SK-N-SH (cell line): Measurements from ENCODE around the gene GSDMA. TPM values are rescaled to one million over a fixed set of nuclear protein-coding genes. Genes with fewer than 3 reads are reported as not detected.

Source experiments
- CTCF ChIA-PET: fragments of 300-600, 350-600 bp; formaldehyde crosslinking; extraction: SDS; loops from one replicate; lab custom pipeline; 2021; lab: Yijun Ruan, JAX
- POLR2A ChIA-PET: fragments of 350-600 bp; sonication (Branson Sonifier 250); formaldehyde crosslinking; extraction: SDS; loops from one replicate; lab custom pipeline; 2020; ENCODE audit warnings: antibody characterized with exemption, inconsistent platforms; lab: Yijun Ruan, JAX
- DNase-seq: peaks from one replicate; pipeline ENCODE4 v3.0.0; 2012
- H2AFZ ChIP-seq: fragments of 200-600 bp; sonication (generic); 2 replicates; pipeline ENCODE4 v1.8.1; 2016; ENCODE audit warnings: antibody characterized with exemption, mild to moderate bottlenecking, low read depth
- H3F3A ChIP-seq: fragments of 200-600 bp; sonication (generic); replicated peaks from 2 replicates; pipeline ENCODE3; 2016; ENCODE audit warnings: antibody characterized with exemption, mild to moderate bottlenecking; ENCODE audit not compliant: insufficient read depth
- H3K27ac ChIP-seq, 2 experiments: fragments of 200-500 bp in 1 of 2; fragments of 200-600 bp in 1 of 2; sonication (Bioruptor generic) in 1 of 2; sonication (generic), shearing (Covaris generic) in 1 of 2; 2 replicates each; pipeline versions ENCODE4 v1.5.1 to v1.6.1; 2014 to 2016; ENCODE audit warnings: low read depth in 2 of 2, inconsistent platforms in 1 of 2, low read length in 1 of 2, mild to moderate bottlenecking in 1 of 2, mixed read lengths in 1 of 2
- H3K27me3 ChIP-seq: fragments of 200-600 bp; sonication (generic), shearing (Covaris generic); 2 replicates; pipeline ENCODE4 v1.6.1; 2016; ENCODE audit warnings: mixed run types; ENCODE audit not compliant: insufficient read depth
- H3K36me3 ChIP-seq, 2 experiments: fragments of 200-500 bp in 1 of 2; fragments of 200-600 bp in 1 of 2; sonication (Bioruptor generic) in 1 of 2; sonication (generic) in 1 of 2; replicated peaks in 1 of 2; 2 replicates each; pipeline versions ENCODE3 to v1.5.1; 2014 to 2016; ENCODE audit warnings: low read length in 1 of 2, mild to moderate bottlenecking in 1 of 2; ENCODE audit not compliant: insufficient read depth in 2 of 2, control insufficient read depth in 1 of 2
- H3K4me1 ChIP-seq, 2 experiments: fragments of 200-500 bp in 1 of 2; fragments of 200-600 bp in 1 of 2; sonication (Bioruptor generic) in 1 of 2; sonication (generic), shearing (Covaris generic) in 1 of 2; 2 replicates each; pipeline versions ENCODE4 v1.5.1 to v1.6.1; 2014 to 2016; ENCODE audit warnings: low read depth in 1 of 2, low read length in 1 of 2, mixed run types in 1 of 2; ENCODE audit not compliant: insufficient read depth in 2 of 2, control insufficient read depth in 1 of 2
- H3K4me2 ChIP-seq: fragments of 200-600 bp; sonication (generic), shearing (Covaris generic); 2 replicates; pipeline ENCODE4 v1.6.1; 2017; ENCODE audit warnings: mixed run types
- H3K4me3 ChIP-seq, 2 experiments: fragments of 200-500 bp in 1 of 2; fragments of 200-600 bp in 1 of 2; sonication (Bioruptor generic) in 1 of 2; sonication (generic), shearing (Covaris generic) in 1 of 2; 2 replicates each; pipeline versions ENCODE4 v1.5.1 to v1.8.1; 2014 to 2016; ENCODE audit warnings: low read depth in 2 of 2, inconsistent platforms in 1 of 2, low read length in 1 of 2, mild to moderate bottlenecking in 1 of 2, mixed read lengths in 1 of 2, moderate library complexity in 1 of 2
- H3K79me2 ChIP-seq: fragments of 200-600 bp; sonication (generic); 2 replicates; pipeline ENCODE4 v1.8.1; 2017; ENCODE audit warnings: mild to moderate bottlenecking; ENCODE audit not compliant: insufficient read depth
- H3K9ac ChIP-seq: fragments of 200-600 bp; sonication (generic); 2 replicates; pipeline ENCODE4 v1.6.1; 2017; ENCODE audit warnings: mixed run types
- H3K9me2 ChIP-seq: fragments of 200-600 bp; sonication (generic); 2 replicates; pipeline ENCODE4 v1.6.1; 2017; ENCODE audit warnings: mixed run types
- H3K9me3 ChIP-seq: fragments of 200-600 bp; sonication (generic); 2 replicates; pipeline ENCODE4 v1.6.1; 2017; ENCODE audit warnings: mixed run types, mild to moderate bottlenecking, moderate library complexity
- H4K20me1 ChIP-seq: fragments of 200-600 bp; sonication (generic); 2 replicates; pipeline ENCODE4 v1.6.1; 2017; ENCODE audit warnings: mild to moderate bottlenecking, mixed run types; ENCODE audit not compliant: insufficient read depth
- CHD2 ChIP-seq: fragments of 150-350 bp; IDR thresholded peaks from 2 replicates; pipeline ENCODE4 v1.6.1; 2018; ENCODE audit warnings: low read length; ENCODE audit not compliant: partially characterized antibody
- EZH2phosphoT487 ChIP-seq: fragments of 200-600 bp; sonication (generic); IDR thresholded peaks from 2 replicates; pipeline ENCODE4 v1.6.1; 2017; ENCODE audit warnings: low read depth, mixed run types, mild to moderate bottlenecking, antibody characterized with exemption, moderate library complexity, borderline replicate concordance
- FOSL2 ChIP-seq: IDR thresholded peaks from 2 replicates; pipeline ENCODE4 v1.4.0; 2012; ENCODE audit warnings: low read depth, mild to moderate bottlenecking, moderate library complexity, borderline replicate concordance
- FOXM1 ChIP-seq: IDR thresholded peaks from 2 replicates; pipeline ENCODE4 v1.4.0; 2012; ENCODE audit warnings: low read depth, mild to moderate bottlenecking
- GATA2 ChIP-seq: sonication (generic); formaldehyde crosslinking; IDR thresholded peaks from 2 replicates; pipeline ENCODE4 v1.5.0; 2020; ENCODE audit warnings: mild to moderate bottlenecking, missing genetic modification reagents
- MEF2A ChIP-seq: IDR thresholded peaks from 2 replicates; pipeline ENCODE4 v1.4.0; 2012; ENCODE audit warnings: low read depth, borderline replicate concordance
- MXI1 ChIP-seq: IDR thresholded peaks from 2 replicates; pipeline ENCODE4 v1.6.1; 2012; ENCODE audit warnings: mild to moderate bottlenecking, low read depth, low read length, improper control_type of control experiment
- POLR2AphosphoS5 ChIP-seq: IDR thresholded peaks from 2 replicates; pipeline ENCODE4 v1.6.1; 2012; ENCODE audit warnings: low read depth, low read length
- RCOR1 ChIP-seq: fragments of 150-350 bp; IDR thresholded peaks from 2 replicates; pipeline ENCODE4 v1.6.1; 2017; ENCODE audit warnings: antibody characterized with exemption, low read length
- RXRA ChIP-seq: IDR thresholded peaks from 2 replicates; pipeline ENCODE4 v1.4.0; 2012; ENCODE audit warnings: low read depth, mild to moderate bottlenecking, borderline replicate concordance
- SMC3 ChIP-seq: IDR thresholded peaks from 2 replicates; pipeline ENCODE4 v1.6.1; 2012; ENCODE audit warnings: low read depth, low read length, improper control_type of control experiment
- TAF1 ChIP-seq: IDR thresholded peaks from 2 replicates; pipeline ENCODE4 v1.6.1; 2012; ENCODE audit warnings: low read depth, mild to moderate bottlenecking, low read length, moderate library complexity, borderline replicate concordance
- TCF12 ChIP-seq: IDR thresholded peaks from 2 replicates; pipeline ENCODE4 v1.4.0; 2012
- USF1 ChIP-seq: IDR thresholded peaks from 2 replicates; pipeline ENCODE4 v1.4.0; 2012; ENCODE audit warnings: low read depth, borderline replicate concordance
- YY1 ChIP-seq: IDR thresholded peaks from 2 replicates; pipeline ENCODE4 v1.4.0; 2012; ENCODE audit warnings: low read depth, mild to moderate bottlenecking
- ZBTB33 ChIP-seq: IDR thresholded peaks from 2 replicates; pipeline ENCODE4 v1.4.0; 2012; ENCODE audit warnings: low read depth, borderline replicate concordance
- whole genome bisulfite sequencing: methylation state at CpG from one replicate; pipeline ENCODE4 v1.1.6; 2017; ENCODE audit warnings: low lambda C conversion rate; 5-methylcytosine and 5-hydroxymethylcytosine counted together
- polyA plus RNA-seq, 3 experiments: library from polyadenylated mRNA; depleted of rRNA; stranded (reverse); fragments of >200 nt; gene quantifications; 2 replicates each; pipeline ENCODE4 v1.2.3, GENCODE V29; 2012

The GSDMA gene
- polyA plus RNA-seq, 1 of the 3 experiments (the other 2 are of a cell fraction): not detected

GRCh38 chr17:40017422-40018080, 54.7 kb downstream of the GSDMA start:
- ChIA-PET POLR2A (no interaction called here), CTCF (interaction anchor here (0.8 to 7.8 kb wide), 8 partner anchors 10 to 173 kb away, joined by 3 to 143 read pairs (median 16); no protein-coding TSS in a partner anchor)
- no peaks in the 10 kb centered on the region for H3K27me3 ChIP-seq
- peaks cover 5 to 7% of the 10 kb centered on the region in 2 experiments for H3K36me3 ChIP-seq
- H4K20me1 ChIP-seq: no peaks in the 10 kb centered on the region
- H3K4me2 ChIP-seq: no peak overlapping the region
- H3K9me2 ChIP-seq: no peaks in the 10 kb centered on the region
- no peak overlapping the region for H3K27ac ChIP-seq
- H3F3A ChIP-seq: peaks cover 3% of the 10 kb centered on the region
- no peaks in the 10 kb centered on the region for H3K79me2 ChIP-seq
- 57% methylated on average over 15 of the region's 15 CpGs for WGBS
- DNase-seq: peak; percentile 7
- peaks cover 0 to 9% of the 10 kb centered on the region in 2 experiments; a peak in 2 of 4 replicates for H3K4me1 ChIP-seq
- H3K9me3 ChIP-seq: no peaks in the 10 kb centered on the region
- H2AFZ ChIP-seq: no peak overlapping the region
- no peak for TF ChIP-seq GATA2
- no peak for TF ChIP-seq RXRA
- TF ChIP-seq ZBTB33: no peak
- TF ChIP-seq FOXM1: no peak
- no peak for TF ChIP-seq TAF1
- TF ChIP-seq SMC3: no peak
- no peak for TF ChIP-seq MXI1
- TF ChIP-seq CHD2: no peak
- no peak for TF ChIP-seq YY1
- no peak for TF ChIP-seq FOSL2
- no peak for TF ChIP-seq USF1
- TF ChIP-seq, all 33 proteins: peak for 0
- no peak overlapping the region for H3K4me3 ChIP-seq
- H3K9ac ChIP-seq: no peak overlapping the region

GRCh38 chr17:40018211-40019121, 55.7 kb downstream of the GSDMA start:
- H3K36me3 ChIP-seq: peaks cover 5 to 13% of the 10 kb centered on the region in 2 experiments
- peak; percentile 25 for DNase-seq
- H3K9me2 ChIP-seq: no peaks in the 10 kb centered on the region
- WGBS: 72% methylated on average over 9 of the region's 15 CpGs
- no peak overlapping the region for H3K4me2 ChIP-seq
- H3K4me1 ChIP-seq: peaks cover 0 to 9% of the 10 kb centered on the region in 2 experiments; a peak in 2 of 4 replicates
- H3F3A ChIP-seq: peaks cover 3% of the 10 kb centered on the region
- H2AFZ ChIP-seq: no peak overlapping the region
- POLR2A ChIA-PET: interaction anchor here (0.7 kb wide), 1 partner anchor 285 kb away, joined by 3 read pairs; no protein-coding TSS in a partner anchor
- CTCF ChIA-PET: interaction anchor here (0.8 to 7.8 kb wide), 7 partner anchors 9 to 94 kb away, joined by 3 to 143 read pairs (median 5); partner anchors contain the start of gene PSMD3
- no peak overlapping the region for H3K27ac ChIP-seq
- H4K20me1 ChIP-seq: no peaks in the 10 kb centered on the region
- no peak overlapping the region for H3K9ac ChIP-seq
- H3K4me3 ChIP-seq: no peak overlapping the region
- no peaks in the 10 kb centered on the region for H3K27me3 ChIP-seq
- H3K9me3 ChIP-seq: no peaks in the 10 kb centered on the region
- no peaks in the 10 kb centered on the region for H3K79me2 ChIP-seq
- TF ChIP-seq TCF12: no peak
- no peak for TF ChIP-seq MXI1
- TF ChIP-seq MEF2A: no peak
- TF ChIP-seq RXRA: no peak
- no peak for TF ChIP-seq USF1
- TF ChIP-seq CHD2: no peak
- TF ChIP-seq YY1: no peak
- no peak for TF ChIP-seq RCOR1
- TF ChIP-seq POLR2AphosphoS5: no peak
- no peak for TF ChIP-seq EZH2phosphoT487
